Liver (tissue), 9 donors: ENCODE measurements around the gene CSNK1G1. TPM values are rescaled to one million over a fixed set of nuclear protein-coding genes. Genes with fewer than 3 reads are reported as not detected.
"Not testable (repeated sequence)": the region's sequence is repeated elsewhere in the genome, so short reads cannot be mapped to it uniquely, and the experiment has no call there.

ENCODE experiments used
- DNase-seq: peaks from one replicate; pipeline ENCODE4 v3.0.0-alpha.2; 2017; ENCODE audit warnings: low spot score
- H3K27ac ChIP-seq, 2 donors: one replicate each; pipeline ENCODE4 v1.7.0; 2013; ENCODE audit warnings: inconsistent platforms in 2 of 2, low read length in 2 of 2, control low read depth in 1 of 2, low read depth in 1 of 2, mild to moderate bottlenecking in 1 of 2
- H3K27me3 ChIP-seq, 4 donors: one replicate each; pipeline versions ENCODE4 v1.6.1 to v1.7.0; 2013; ENCODE audit warnings: low read length in 3 of 4, inconsistent platforms in 1 of 4, mild to moderate bottlenecking in 1 of 4, moderate library complexity in 1 of 4; ENCODE audit not compliant: control insufficient read depth in 4 of 4, insufficient read depth in 4 of 4
- H3K36me3 ChIP-seq, 4 donors: one replicate each; pipeline versions ENCODE4 v1.6.1 to v1.7.0; 2013; ENCODE audit warnings: low read length in 3 of 4, mild to moderate bottlenecking in 3 of 4, low read depth in 1 of 4, moderate library complexity in 1 of 4; ENCODE audit not compliant: control insufficient read depth in 4 of 4, insufficient read depth in 3 of 4
- H3K4me1 ChIP-seq, 4 donors: one replicate each; pipeline versions ENCODE4 v1.6.1 to v1.7.0; 2013; ENCODE audit warnings: low read length in 3 of 4, mild to moderate bottlenecking in 3 of 4, moderate library complexity in 1 of 4; ENCODE audit not compliant: control insufficient read depth in 4 of 4, insufficient read depth in 4 of 4
- H3K4me3 ChIP-seq, 3 donors: one replicate each; pipeline versions ENCODE4 v1.6.1 to v1.7.0; 2013; ENCODE audit warnings: low read length in 3 of 3, control low read depth in 1 of 3, low read depth in 1 of 3, mild to moderate bottlenecking in 1 of 3
- H3K9ac ChIP-seq, 2 donors: one replicate each; pipeline ENCODE4 v1.7.0; 2013; ENCODE audit warnings: low read length in 2 of 2, mild to moderate bottlenecking in 2 of 2, moderate library complexity in 2 of 2, control low read depth in 1 of 2, low read depth in 1 of 2
- H3K9me3 ChIP-seq, 4 donors: one replicate each; pipeline versions ENCODE4 v1.6.1 to v1.7.0; 2013; ENCODE audit warnings: low read length in 3 of 4; ENCODE audit not compliant: control insufficient read depth in 4 of 4
- CTCF ChIP-seq: fragments of 150-350 bp; IDR thresholded peaks from 2 replicates; pipeline ENCODE4 v1.5.1; 2017; ENCODE audit warnings: improper control_type of control experiment, low read depth, low read length; ENCODE audit not compliant: missing input control
- EGR1 ChIP-seq, 2 donors: IDR thresholded peaks; 2 replicates each; pipeline ENCODE4 v1.6.1; 2016 to 2018; ENCODE audit warnings: antibody characterized with exemption in 2 of 2, low read depth in 2 of 2
- FOXA1 ChIP-seq: IDR thresholded peaks from 2 replicates; pipeline ENCODE4 v1.6.1; 2016; ENCODE audit warnings: antibody characterized with exemption
- FOXA2 ChIP-seq: IDR thresholded peaks from 2 replicates; pipeline ENCODE4 v1.6.1; 2016; ENCODE audit warnings: antibody characterized with exemption
- GABPA ChIP-seq, 2 donors: IDR thresholded peaks in 1 of 2; conservative IDR thresholded peaks in 1 of 2; 2 replicates each; pipeline ENCODE4 v1.6.1; 2016; ENCODE audit warnings: antibody characterized with exemption in 2 of 2, mild to moderate bottlenecking in 1 of 2, moderate library complexity in 1 of 2
- HNF4A ChIP-seq, 2 donors: conservative IDR thresholded peaks; 2 replicates each; pipeline ENCODE4 v1.6.1; 2016; ENCODE audit warnings: antibody characterized with exemption in 2 of 2, mild to moderate bottlenecking in 2 of 2
- HNF4G ChIP-seq: IDR thresholded peaks from 2 replicates; pipeline ENCODE4 v1.6.1; 2016; ENCODE audit warnings: antibody characterized with exemption
- JUND ChIP-seq, 2 donors: IDR thresholded peaks; 2 replicates each; pipeline ENCODE4 v1.6.1; 2016; ENCODE audit warnings: antibody characterized with exemption in 2 of 2
- MAX ChIP-seq: IDR thresholded peaks from 2 replicates; pipeline ENCODE4 v1.6.1; 2016; ENCODE audit warnings: antibody characterized with exemption
- NR2F2 ChIP-seq: IDR thresholded peaks from 2 replicates; pipeline ENCODE4 v1.6.1; 2016; ENCODE audit warnings: antibody characterized with exemption
- RAD21 ChIP-seq, 2 donors: IDR thresholded peaks; 2 replicates each; pipeline ENCODE4 v1.6.1; 2016; ENCODE audit warnings: antibody characterized with exemption in 2 of 2, mild to moderate bottlenecking in 2 of 2
- RXRA ChIP-seq, 2 donors: IDR thresholded peaks; 2 replicates each; pipeline ENCODE4 v1.6.1; 2017 to 2018; ENCODE audit warnings: antibody characterized with exemption in 2 of 2, mild to moderate bottlenecking in 1 of 2
- SP1 ChIP-seq: IDR thresholded peaks from 2 replicates; pipeline ENCODE4 v1.6.1; 2018; ENCODE audit warnings: antibody characterized with exemption, mild to moderate bottlenecking
- TAF1 ChIP-seq: conservative IDR thresholded peaks from 2 replicates; pipeline ENCODE4 v1.6.1; 2016; ENCODE audit warnings: antibody characterized with exemption, mild to moderate bottlenecking
- YY1 ChIP-seq: IDR thresholded peaks from 2 replicates; pipeline ENCODE4 v1.6.1; 2016; ENCODE audit warnings: antibody characterized with exemption, mild to moderate bottlenecking
- WGBS: extraction: QIAGEN DNeasy Blood & Tissue Kit; methylation state at CpG from one replicate; pipeline ENCODE4 v1.1.7; 2013; 5-methylcytosine and 5-hydroxymethylcytosine counted together
- polyA plus RNA-seq, 2 donors: library from polyadenylated mRNA; stranded (reverse) in 1 of 2; unstranded in 1 of 2; fragments of 200-250 nt in 1 of 2; fragments of >200 nt in 1 of 2; fragmentation: Nextera tagmentation in 1 of 2; extraction: Ambion mirVana in 1 of 2; gene quantifications; one replicate each; pipeline versions ENCODE4 v1.2.1 to v1.2.3, GENCODE V29; 2013 to 2015
- total RNA-seq, 2 donors: library from RNA; depleted of rRNA; stranded (reverse); fragments of >200 nt; gene quantifications; one replicate each; pipeline ENCODE4 v1.2.3, GENCODE V29; 2014
- TF ChIP-seq, protein P1 (sequence below): IDR thresholded peaks from 2 replicates; pipeline ENCODE4 v1.6.1; 2016; ENCODE audit warnings: antibody characterized with exemption, mild to moderate bottlenecking
- donor health status: healthy.
- donor health status: healthy.
- donor health status: healthy.
- donor health status: healthy.
- donor health status: healthy.

CSNK1G1 gene
- total and polyA plus RNA-seq, 4 donors, result 1.7 to 9.1 (median 5.8) TPM

- Histone ChIP-seq H3K9me3 (no peaks in the 10 kb centered on the region), H3K4me1 (no peaks in the 10 kb centered on the region), H3K27ac (no peak overlapping the region), H3K36me3 (peaks cover 5 to 62% (median 47%) of the 10 kb centered on the region in 4 donors), H3K4me3 (no peak overlapping the region), H3K9ac (no peak overlapping the region), H3K27me3 (no peaks in the 10 kb centered on the region)
- DNase-seq, result no peak
- TF ChIP-seq YY1 (no peak), JUND (IDR thresholded peaks at IDR 0.05) (no peak), HNF4G (no peak), FOXA1 (no peak)
- WGBS, result 95% methylated on average over 5 of the region's 5 CpGs
Observed at GRCh38 chr15:64396789-64397188, 40.8 kb upstream of the CSNK1G1 start.

DNA sequence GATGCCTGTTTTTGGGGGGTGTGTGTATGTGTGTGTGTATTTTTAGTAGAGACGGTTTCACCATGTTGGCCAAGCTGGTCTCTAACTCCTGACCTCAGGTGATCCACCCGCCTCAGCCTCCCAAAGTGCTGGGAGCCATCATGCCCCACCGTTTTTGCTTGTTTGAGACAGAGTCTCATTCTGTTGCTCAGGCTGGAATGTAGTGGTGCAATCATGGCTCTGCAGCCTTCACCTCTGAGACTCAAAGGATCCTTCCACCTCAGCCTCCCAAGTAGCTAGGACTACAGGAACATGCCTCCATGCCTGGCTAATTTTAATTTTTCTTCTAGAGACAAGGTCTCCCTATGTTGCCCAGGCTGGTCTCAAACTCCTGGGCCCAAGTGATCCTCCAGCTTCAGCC is 36.5 kb upstream of the CSNK1G1 start:
- peaks cover 1 to 29% (median 27%) of the 10 kb centered on the region in 4 donors for H3K36me3 ChIP-seq
- 96% methylated on average over 3 of the region's 3 CpGs for WGBS
- peaks cover 1 to 10% (median 9%) of the 10 kb centered on the region in 4 donors for H3K4me1 ChIP-seq
- H3K9me3 ChIP-seq, H3K4me3 ChIP-seq, H3K27me3 ChIP-seq, H3K27ac ChIP-seq, H3K9ac ChIP-seq, DNase-seq: not testable (repeated sequence)

DNA sequence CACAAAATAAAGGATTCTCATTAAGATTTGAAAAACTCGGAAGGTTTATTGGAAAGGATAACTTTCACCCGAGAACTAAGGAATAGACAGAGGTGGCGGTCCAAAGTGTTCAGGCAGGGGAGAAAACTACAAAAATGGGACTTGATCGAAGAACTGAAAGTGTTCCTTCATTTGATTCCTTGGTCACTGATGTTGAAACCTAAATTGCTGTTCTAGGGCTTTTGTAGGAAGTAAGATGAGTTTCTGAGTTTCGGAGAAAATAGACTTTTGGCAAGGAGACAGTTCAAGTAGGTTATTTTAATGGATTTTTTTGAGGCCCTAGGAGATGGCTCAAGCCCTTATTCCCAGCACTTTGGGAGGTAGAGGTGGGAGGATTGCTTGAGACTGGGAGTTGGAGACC is 33.1 kb upstream of the CSNK1G1 start:
- no peak overlapping the region for H3K4me3 ChIP-seq
- H3K27ac ChIP-seq, result no peak overlapping the region
- peaks cover 0 to 5% (median 3%) of the 10 kb centered on the region in 4 donors for H3K36me3 ChIP-seq
- H3K27me3 ChIP-seq, result no peaks in the 10 kb centered on the region
- H3K4me1 ChIP-seq, result peaks cover 1 to 12% (median 9%) of the 10 kb centered on the region in 4 donors
- TF ChIP-seq SP1, result no peak
- TF ChIP-seq MAX, result no peak
- no peak for TF ChIP-seq EGR1 (IDR thresholded peaks at IDR 0.05; ENCODE audit: low read depth in 2 of 2)
- no peak for TF ChIP-seq NR2F2
- TF ChIP-seq CTCF, result no peak
- TF ChIP-seq, protein P1, sequence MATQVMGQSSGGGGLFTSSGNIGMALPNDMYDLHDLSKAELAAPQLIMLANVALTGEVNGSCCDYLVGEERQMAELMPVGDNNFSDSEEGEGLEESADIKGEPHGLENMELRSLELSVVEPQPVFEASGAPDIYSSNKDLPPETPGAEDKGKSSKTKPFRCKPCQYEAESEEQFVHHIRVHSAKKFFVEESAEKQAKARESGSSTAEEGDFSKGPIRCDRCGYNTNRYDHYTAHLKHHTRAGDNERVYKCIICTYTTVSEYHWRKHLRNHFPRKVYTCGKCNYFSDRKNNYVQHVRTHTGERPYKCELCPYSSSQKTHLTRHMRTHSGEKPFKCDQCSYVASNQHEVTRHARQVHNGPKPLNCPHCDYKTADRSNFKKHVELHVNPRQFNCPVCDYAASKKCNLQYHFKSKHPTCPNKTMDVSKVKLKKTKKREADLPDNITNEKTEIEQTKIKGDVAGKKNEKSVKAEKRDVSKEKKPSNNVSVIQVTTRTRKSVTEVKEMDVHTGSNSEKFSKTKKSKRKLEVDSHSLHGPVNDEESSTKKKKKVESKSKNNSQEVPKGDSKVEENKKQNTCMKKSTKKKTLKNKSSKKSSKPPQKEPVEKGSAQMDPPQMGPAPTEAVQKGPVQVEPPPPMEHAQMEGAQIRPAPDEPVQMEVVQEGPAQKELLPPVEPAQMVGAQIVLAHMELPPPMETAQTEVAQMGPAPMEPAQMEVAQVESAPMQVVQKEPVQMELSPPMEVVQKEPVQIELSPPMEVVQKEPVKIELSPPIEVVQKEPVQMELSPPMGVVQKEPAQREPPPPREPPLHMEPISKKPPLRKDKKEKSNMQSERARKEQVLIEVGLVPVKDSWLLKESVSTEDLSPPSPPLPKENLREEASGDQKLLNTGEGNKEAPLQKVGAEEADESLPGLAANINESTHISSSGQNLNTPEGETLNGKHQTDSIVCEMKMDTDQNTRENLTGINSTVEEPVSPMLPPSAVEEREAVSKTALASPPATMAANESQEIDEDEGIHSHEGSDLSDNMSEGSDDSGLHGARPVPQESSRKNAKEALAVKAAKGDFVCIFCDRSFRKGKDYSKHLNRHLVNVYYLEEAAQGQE, result no peak
- TF ChIP-seq JUND (IDR thresholded peaks at IDR 0.05), result no peak
- no peak for TF ChIP-seq GABPA (IDR thresholded peaks at IDR 0.05 in 1 of 2, conservative IDR thresholded peaks at IDR 0.05 in 1 of 2)
- no peak for TF ChIP-seq RAD21 (IDR thresholded peaks at IDR 0.05)
- no peak for TF ChIP-seq FOXA2
- TF ChIP-seq RXRA (IDR thresholded peaks at IDR 0.05), result no peak
- no peak for TF ChIP-seq FOXA1
- no peak for TF ChIP-seq TAF1
- TF ChIP-seq HNF4A (conservative IDR thresholded peaks at IDR 0.05), result no peak
- no peaks in the 10 kb centered on the region for H3K9me3 ChIP-seq
- 91% methylated on average over 5 of the region's 5 CpGs for WGBS
- H3K9ac ChIP-seq, result no peak overlapping the region
- no peak for DNase-seq
